ENCODE measurements around the gene MTA1.

MTA1 gene

DNA sequence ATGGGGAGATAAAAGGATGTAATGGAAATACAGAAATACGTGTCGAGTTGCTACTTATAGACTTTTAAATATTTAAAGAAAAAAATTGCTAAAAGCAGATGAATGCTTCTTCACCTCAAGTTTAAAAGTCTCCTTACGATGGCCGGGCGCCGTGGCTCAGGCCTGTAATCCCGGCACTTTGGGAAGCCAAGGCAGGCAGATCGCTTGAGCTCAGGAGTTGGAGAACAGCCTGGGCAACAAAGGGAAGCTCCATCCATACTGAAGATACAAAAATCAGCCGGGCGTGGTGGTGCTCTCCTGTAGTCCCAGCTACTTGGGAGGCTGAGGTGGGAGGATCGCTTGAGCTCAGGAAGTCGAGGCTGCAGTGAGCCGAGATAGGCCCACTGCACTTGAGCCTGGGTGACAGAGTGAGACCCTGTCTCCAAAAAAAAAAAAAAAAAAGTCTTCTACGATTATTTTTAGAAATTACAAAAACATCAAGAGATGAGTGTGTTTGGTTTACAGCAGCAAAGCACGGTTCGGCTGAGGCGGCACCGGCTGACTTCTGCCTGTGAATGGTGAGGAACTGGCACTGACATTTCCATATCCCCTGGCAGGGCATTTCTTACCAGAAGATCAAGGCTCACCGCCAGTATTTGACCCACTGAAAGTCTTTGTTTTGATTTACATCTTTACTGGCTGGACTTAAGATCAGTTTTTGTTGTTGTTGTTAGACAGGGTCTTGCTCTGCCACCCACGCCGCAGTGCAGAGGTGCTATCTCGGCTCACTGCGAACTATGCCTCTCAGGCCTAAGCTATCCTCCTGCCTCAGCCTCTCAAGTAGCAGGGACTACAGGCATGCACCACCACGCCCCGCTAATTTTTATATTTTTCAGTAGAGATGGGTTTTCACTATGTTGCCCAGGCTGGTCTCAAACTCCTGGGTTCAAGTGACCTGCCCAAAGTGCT, 3.9 kb upstream of the MTA1 start:
- in situ Hi-C loops (cut with HindIII; ENCODE audit: low pct_unique_long_range_greater_than_20kb, low sequenced_read_pairs), result no loop called here
- DNase-seq (ENCODE audit: low read depth in 1 of 2, low spot score in 1 of 2), result no peak
- no peak for TF ChIP-seq JUND (IDR thresholded peaks at IDR 0.05; ENCODE audit: low read depth)

DNA sequence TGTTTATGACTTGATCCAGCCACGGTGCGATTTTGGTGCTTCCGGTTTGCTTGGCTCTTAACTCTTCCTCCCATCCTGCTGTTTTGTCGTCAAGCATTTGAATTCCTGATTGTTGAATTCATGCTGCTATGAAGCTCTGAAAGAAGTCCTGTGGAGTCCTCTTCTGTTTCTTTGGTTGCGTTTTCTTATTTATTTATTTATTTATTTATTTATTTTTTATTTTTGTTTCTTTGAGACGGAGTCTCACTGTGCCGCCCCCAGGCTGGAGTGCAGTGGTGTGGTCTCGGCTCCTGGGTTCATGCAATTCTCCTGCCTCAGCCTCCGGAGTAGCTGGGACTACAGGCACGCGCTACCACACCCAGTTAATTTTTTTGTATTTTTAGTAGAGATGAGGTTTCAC, 3.0 kb upstream of the MTA1 start:
- no peak for TF ChIP-seq JUND (IDR thresholded peaks at IDR 0.05; ENCODE audit: low read depth)
- no peak for DNase-seq (ENCODE audit: low read depth in 1 of 2, low spot score in 1 of 2)
- in situ Hi-C loops (cut with HindIII; ENCODE audit: low pct_unique_long_range_greater_than_20kb, low sequenced_read_pairs), result no loop called here

DNA sequence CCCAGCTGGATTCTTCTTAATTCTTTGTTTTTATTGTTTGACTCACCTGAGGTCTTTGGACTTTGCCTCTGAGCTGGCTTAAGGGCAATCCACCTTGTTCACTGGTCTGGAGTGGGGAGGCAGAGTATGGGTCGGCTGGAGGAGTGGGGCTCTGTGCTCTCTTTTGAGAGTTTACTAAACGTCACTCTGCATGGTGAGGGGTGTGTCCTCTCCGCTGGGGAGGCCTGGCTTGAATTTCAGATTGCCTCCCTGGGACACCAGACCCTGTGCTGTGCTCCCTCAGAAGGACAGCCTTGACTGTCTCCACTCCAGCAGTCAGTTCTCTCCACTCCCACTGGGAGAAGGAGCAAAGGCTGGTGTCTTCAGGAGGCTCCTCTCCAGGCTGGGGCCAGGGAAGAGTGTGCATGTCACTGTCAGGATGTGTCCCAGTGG, 1.9 kb upstream of the MTA1 start:
- in situ Hi-C loops (cut with HindIII; ENCODE audit: low pct_unique_long_range_greater_than_20kb, low sequenced_read_pairs), result no loop called here
- DNase-seq (ENCODE audit: low read depth in 1 of 2, low spot score in 1 of 2), result no peak
- TF ChIP-seq JUND (IDR thresholded peaks at IDR 0.05; ENCODE audit: low read depth), result no peak

DNA sequence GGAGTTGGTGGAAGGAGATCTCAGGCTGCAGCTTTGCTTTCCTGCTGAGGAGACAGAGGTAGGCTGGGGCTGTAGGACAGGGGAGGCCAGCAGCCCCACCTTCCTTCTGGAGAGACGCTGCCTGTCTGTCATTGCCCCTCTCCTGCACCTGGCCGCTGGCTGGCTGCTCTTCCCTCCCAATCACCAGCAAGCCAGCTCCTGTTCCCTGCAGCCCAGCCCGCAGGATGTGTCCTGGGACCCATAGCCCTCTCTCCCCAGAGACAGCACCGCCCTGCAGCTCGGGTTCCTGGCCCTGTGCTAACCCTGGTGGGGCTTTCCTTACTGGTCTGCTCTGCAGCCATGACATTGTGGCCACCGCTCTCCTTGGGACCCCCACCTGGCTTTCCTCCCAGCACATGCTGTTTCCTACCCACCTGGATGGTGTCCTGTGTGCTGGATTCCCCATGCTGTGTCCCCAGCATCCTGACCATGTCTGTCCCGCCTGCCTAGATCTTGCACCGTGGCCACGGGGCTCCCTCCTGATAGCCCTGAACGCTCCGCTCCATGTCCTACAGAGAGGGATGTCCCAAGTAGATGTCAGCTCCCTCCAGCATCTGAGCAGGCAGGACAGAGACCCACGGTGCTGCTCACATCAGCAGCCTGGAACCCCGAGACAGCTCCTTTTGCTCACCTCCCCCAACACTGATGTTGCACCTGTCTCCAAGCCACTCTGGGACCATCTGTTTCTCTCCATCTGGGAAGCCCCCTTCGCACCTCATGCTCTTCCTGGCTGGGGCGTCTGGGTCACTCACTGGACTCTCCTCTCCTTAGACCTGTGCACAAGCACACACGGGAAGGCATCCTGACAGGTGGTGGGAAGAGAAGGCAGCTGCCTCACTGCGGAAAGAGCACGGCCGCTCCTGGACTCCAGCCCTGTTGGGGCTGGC, 1.1 kb upstream of the MTA1 start:
- TF ChIP-seq JUND (IDR thresholded peaks at IDR 0.05; ENCODE audit: low read depth), result no peak
- in situ Hi-C loops (cut with HindIII; ENCODE audit: low pct_unique_long_range_greater_than_20kb, low sequenced_read_pairs), result no loop called here
- DNase-seq (ENCODE audit: low read depth in 1 of 2, low spot score in 1 of 2), result no peak

DNA sequence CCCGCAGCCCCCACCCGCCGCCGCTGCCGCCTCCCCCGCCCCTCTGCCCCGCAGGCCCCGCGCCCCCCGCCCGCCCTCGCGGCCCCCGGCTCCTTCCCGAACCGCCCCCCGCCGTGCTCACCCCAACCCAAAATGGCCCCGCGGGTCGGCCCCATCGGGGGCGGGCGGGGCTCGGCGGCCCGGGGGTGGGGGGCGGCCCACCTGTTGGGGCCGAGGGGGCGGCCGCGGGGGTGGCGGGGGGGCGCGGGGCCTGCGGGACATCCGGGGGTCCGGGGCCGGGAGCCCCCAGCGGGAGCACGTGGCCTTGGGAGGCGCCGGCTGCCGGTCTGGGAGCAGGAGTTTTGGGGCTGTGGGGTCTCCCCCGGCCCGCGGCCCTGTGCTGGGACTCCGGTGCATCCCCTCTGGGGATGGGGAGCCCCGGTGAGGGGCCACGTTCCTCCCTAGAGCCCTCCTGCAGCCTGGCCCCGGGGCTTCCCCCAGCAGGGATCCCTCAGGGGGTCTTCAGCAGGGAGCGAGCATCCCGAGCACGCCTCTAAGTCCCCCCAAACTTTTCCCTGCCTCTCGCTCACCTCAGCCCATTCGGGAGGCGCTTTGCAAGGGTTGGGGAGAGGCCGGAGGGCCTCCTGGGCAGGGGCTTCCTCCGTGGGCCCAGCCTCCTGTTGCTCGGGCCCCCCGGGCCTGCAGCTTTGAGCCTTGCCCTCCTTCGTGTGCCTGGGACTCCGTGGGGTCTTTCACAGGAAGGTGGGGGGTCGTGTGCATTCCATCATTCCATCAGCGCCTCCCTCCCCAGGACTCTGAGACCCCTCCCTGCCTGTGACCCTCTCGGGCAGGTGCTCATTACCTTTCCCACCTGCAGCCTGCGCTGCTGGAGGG, 710 bp downstream of the MTA1 start:
- no peak for DNase-seq (ENCODE audit: low read depth in 1 of 2, low spot score in 1 of 2)
- in situ Hi-C loops (cut with HindIII; ENCODE audit: low pct_unique_long_range_greater_than_20kb, low sequenced_read_pairs), result no loop called here
- no peak for TF ChIP-seq JUND (IDR thresholded peaks at IDR 0.05; ENCODE audit: low read depth)

DNA sequence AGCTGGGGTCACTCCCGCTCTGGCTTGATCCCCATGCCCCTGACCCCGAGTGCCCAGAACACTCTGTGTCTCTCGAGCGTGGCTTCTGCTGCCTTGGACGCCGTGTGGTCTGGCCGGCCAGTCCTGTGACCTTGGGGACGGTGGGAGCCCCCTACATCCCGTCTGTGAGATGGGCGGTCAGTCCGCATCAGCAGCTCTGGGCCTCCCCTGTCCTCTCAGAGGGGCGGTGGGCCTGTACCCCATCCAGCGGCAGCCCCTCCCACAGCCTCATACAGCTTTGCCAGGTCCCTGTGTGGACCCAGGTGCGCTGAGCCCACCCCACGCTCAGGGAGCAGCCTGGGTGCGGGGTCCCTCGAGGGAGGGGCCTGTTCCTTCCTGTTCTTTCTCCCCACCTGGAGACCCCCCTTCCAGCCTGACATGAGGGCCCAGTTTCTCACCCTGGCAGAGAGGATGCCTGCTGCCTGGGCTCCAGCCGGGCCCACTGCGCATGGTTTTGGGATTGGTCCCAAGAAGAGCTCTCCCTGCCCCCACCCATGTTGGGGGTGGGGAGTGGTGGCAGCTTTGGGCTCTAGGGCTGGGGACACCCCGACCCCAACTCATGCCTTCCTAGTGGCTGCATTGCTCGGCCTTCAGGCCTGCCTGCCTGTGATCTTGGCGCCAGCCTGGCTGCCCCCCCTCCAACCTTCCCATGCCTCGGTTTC, 1.5 kb downstream of the MTA1 start:
- DNase-seq (ENCODE audit: low read depth in 1 of 2, low spot score in 1 of 2), result no peak
- in situ Hi-C loops (cut with HindIII; ENCODE audit: low pct_unique_long_range_greater_than_20kb, low sequenced_read_pairs), result no loop called here
- TF ChIP-seq JUND (IDR thresholded peaks at IDR 0.05; ENCODE audit: low read depth), result no peak

DNA sequence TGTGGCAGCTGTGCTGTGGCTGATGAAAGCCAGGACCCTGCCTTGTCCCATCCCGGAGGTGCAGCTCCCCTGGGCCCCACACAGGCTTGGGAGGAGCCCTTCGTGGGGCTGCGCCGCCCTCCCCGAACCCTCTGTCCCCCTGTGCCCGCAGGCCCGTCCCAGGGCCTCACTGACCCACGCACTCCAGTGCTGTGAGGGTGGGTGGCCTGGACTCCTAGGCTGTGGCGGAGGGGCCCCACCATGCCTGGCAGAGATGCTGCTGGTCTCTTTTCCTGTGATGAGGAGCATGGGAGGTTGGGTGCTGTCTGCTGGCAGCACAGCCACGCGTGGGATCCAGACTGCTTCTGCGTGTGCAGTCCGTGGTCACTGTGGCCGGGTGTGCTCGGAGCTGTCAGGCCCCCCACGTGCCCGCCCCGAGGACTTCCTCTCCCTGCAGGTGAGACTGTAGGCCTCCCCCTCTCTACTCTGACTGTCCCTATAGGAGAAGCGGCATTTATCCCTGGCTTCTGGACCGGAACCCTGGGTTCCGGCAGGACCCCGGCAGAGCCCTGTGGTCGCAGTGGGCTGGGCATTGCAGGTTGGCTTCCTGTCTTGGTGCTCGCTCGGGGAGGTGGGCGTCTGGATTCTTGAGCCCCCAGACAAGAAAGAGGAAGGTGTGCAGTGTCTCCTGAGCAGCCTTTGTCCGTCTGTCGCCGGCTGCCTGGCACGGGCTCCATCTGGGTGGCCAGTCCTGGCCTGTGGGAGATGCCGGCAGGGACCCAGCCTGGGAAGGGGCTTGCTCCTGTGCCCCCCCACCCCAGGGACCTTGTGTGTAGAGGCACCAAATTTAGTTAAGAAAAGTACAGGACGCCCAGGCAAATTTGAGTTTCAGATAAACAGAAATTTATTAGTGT, 2.3 kb downstream of the MTA1 start:
- no peak for TF ChIP-seq JUND (IDR thresholded peaks at IDR 0.05; ENCODE audit: low read depth)
- in situ Hi-C loops (cut with HindIII; ENCODE audit: low pct_unique_long_range_greater_than_20kb, low sequenced_read_pairs), result no loop called here
- no peak for DNase-seq (ENCODE audit: low read depth in 1 of 2, low spot score in 1 of 2)

DNA sequence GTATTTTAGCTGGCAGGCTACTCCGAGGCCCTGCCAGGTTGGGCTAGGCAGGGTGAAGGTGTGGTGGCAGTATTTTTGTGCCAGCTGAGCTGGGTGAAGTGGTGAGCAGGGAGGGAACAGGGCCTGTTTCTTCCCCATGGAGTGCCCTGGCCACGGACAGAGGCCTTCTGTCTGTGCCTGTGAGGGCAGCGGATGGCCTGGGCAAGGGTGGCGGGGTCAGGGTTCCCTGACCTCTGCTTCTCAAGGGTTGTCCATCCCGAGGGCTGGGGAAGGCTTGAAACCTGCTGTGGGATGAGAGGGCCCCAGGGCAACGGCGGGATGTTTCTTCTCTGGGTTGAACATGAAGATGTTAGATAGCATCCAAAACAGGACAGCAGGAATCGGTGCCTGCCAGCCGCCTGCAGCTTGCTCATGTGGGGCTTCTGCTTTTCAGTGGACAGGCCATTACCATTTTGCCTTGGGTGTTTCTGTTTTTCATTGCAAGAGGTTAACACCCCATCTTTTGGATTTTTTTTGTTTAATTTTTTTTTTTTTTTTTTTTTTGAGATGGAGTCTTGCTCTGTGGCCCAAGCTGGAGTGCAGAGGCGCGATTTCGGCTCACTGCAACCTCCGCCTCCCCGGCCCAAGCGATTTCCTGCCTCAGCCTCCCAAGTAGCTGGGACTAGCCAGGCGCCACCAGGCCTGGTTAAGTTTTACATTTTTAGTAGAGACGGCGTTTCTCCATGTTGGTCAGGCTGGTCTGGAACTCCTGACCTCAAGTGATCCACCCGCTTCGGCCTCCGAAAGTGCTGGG, 3.3 kb downstream of the MTA1 start:
- no peak for TF ChIP-seq JUND (IDR thresholded peaks at IDR 0.05; ENCODE audit: low read depth)
- DNase-seq (ENCODE audit: low read depth in 1 of 2, low spot score in 1 of 2), result no peak
- in situ Hi-C loops (cut with HindIII; ENCODE audit: low pct_unique_long_range_greater_than_20kb, low sequenced_read_pairs), result no loop called here

DNA sequence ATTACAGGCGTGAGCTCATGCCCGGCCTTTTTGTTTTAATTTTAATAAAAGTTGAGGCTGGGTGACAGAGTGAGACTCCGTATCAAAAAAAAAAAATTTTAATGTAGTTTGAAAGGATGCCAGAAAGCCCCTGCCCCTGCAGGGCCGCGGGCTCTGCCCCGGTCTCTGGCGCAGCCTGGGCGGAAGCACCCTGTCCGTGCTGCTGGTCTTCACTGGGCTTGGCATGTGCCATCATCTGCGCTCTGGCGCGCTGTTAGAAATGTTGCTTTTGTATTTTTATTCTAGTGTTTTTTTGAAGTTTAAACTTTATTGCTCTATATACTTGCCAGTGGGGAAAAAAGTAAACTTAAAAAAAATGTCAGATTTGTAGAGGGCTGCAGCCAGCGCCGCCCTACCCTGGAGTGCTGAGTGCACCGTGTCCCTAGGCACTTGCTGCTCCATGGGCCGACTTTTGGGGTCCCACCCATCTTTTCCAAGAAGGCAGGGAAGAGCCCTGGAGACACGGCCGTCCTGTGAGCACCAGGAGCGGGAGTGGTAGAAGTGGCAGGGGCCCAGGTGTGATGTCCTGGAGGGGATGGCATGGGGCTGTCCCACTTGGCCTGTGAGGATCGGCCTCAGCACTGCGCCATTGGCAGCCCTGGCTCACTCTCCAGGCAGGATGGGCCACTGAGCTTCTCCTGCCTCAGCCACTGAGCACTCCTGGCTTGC, 4.0 kb downstream of the MTA1 start:
- in situ Hi-C loops (cut with HindIII; ENCODE audit: low pct_unique_long_range_greater_than_20kb, low sequenced_read_pairs), result no loop called here
- no peak for TF ChIP-seq JUND (IDR thresholded peaks at IDR 0.05; ENCODE audit: low read depth)
- DNase-seq (ENCODE audit: low read depth in 1 of 2, low spot score in 1 of 2), result no peak

DNA sequence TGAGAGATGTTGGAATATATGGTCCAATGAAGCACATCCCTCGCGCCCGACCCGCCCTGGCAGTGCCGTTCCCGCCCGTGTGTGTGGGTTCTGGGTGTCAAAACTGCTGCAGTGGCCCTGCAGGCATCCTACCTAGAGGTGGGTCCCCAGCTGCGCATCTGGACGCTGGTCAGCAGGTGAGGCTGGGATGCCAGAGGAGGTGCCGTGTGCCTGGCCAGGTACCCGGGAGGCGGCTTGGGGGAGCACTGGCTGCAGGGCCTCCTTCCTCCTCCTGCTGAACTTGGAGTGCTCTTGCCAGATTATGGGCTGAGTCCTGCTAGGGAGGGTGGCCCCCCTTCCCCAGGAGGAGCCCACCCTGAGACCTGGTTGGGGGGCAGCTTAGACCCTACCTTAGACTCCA, 5.2 kb downstream of the MTA1 start:
- in situ Hi-C loops (cut with HindIII; ENCODE audit: low pct_unique_long_range_greater_than_20kb, low sequenced_read_pairs), result no loop called here
- no peak for TF ChIP-seq JUND (IDR thresholded peaks at IDR 0.05; ENCODE audit: low read depth)

More for the DNA sequence above, 5.2 kb downstream of the MTA1 start:
- no peak for DNase-seq (ENCODE audit: low read depth in 1 of 2, low spot score in 1 of 2)

Data from T47D (cell line).